HCT116 (cell line): ENCODE data around the gene SAG.

Experiments
- CTCF ChIP-seq, 3 experiments: fragments of 200-600 bp in 1 of 3; sonication (generic) in 1 of 3; IDR thresholded peaks in 2 of 3; conservative IDR thresholded peaks in 1 of 3; 2 replicates each; pipeline ENCODE4 v1.5.1; 2012 to 2017; ENCODE audit warnings: low read depth in 2 of 3, low read length in 2 of 3, antibody characterized with exemption in 1 of 3, borderline replicate concordance in 1 of 3, control low read depth in 1 of 3, mild to moderate bottlenecking in 1 of 3, mixed read lengths in 1 of 3, mixed run types in 1 of 3, moderate library complexity in 1 of 3; ENCODE audit not compliant: insufficient read depth in 1 of 3
- EZH2 ChIP-seq: fragments of 200-600 bp; sonication (generic); IDR thresholded peaks from 2 replicates; pipeline ENCODE4 v1.6.1; 2017; ENCODE audit warnings: antibody characterized with exemption, mixed run types
- MAX ChIP-seq: IDR thresholded peaks from 2 replicates; pipeline ENCODE4 v1.6.1; 2012
- POLR2A ChIP-seq: IDR thresholded peaks from 2 replicates; pipeline ENCODE4 v1.7.0; 2011; ENCODE audit warnings: borderline replicate concordance; ENCODE audit not compliant: insufficient read depth, insufficient read length; ENCODE audit errors: extremely low read depth
- TCF7L2 ChIP-seq: IDR thresholded peaks from 2 replicates; pipeline ENCODE4 v1.7.0; 2011; ENCODE audit warnings: borderline replicate concordance, inconsistent platforms; ENCODE audit not compliant: insufficient read depth, insufficient read length; ENCODE audit errors: extremely low read depth
- YY1 ChIP-seq: IDR thresholded peaks from 2 replicates; pipeline ENCODE4 v1.6.1; 2011; ENCODE audit warnings: low read length, low read depth, moderate library complexity, mild to moderate bottlenecking; ENCODE audit not compliant: insufficient replicate concordance; ENCODE audit errors: extremely low read depth
- TF ChIP-seq, protein P1 (sequence below): IDR thresholded peaks from 2 replicates; pipeline ENCODE4 v1.6.1; 2012; ENCODE audit warnings: low read depth

DNA sequence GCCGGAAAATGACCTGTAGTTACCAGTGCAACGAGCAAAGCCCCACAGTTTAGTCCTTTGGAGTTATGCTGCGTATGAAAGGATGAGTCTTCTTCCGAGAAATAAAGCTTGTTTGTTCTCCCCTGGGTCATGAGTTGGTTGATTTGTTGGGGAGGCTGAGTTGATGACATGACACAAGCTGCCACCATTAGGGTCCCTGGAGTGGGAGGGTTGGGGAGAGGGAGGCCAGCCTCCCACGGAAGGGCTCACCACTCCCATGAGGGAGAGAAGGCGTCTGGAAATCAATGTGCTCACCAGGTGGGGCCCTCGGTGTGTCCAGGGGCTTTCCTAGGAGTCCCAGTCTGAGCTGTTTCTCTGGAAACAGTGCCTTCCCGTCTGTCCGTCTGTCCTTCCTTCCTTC is 39.3 kb downstream of the SAG start:
- no peak for TF ChIP-seq CTCF (IDR thresholded peaks at IDR 0.05 in 2 of 3, conservative IDR thresholded peaks at IDR 0.05 in 1 of 3; ENCODE audit: borderline replicate concordance in 1 of 3, insufficient read depth in 1 of 3, low read depth in 2 of 3, low read length in 2 of 3)
- no peak for TF ChIP-seq POLR2A
- no peak for TF ChIP-seq MAX
- no peak for TF ChIP-seq YY1
- TF ChIP-seq, protein P1, sequence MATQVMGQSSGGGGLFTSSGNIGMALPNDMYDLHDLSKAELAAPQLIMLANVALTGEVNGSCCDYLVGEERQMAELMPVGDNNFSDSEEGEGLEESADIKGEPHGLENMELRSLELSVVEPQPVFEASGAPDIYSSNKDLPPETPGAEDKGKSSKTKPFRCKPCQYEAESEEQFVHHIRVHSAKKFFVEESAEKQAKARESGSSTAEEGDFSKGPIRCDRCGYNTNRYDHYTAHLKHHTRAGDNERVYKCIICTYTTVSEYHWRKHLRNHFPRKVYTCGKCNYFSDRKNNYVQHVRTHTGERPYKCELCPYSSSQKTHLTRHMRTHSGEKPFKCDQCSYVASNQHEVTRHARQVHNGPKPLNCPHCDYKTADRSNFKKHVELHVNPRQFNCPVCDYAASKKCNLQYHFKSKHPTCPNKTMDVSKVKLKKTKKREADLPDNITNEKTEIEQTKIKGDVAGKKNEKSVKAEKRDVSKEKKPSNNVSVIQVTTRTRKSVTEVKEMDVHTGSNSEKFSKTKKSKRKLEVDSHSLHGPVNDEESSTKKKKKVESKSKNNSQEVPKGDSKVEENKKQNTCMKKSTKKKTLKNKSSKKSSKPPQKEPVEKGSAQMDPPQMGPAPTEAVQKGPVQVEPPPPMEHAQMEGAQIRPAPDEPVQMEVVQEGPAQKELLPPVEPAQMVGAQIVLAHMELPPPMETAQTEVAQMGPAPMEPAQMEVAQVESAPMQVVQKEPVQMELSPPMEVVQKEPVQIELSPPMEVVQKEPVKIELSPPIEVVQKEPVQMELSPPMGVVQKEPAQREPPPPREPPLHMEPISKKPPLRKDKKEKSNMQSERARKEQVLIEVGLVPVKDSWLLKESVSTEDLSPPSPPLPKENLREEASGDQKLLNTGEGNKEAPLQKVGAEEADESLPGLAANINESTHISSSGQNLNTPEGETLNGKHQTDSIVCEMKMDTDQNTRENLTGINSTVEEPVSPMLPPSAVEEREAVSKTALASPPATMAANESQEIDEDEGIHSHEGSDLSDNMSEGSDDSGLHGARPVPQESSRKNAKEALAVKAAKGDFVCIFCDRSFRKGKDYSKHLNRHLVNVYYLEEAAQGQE = no peak
- TF ChIP-seq TCF7L2 = no peak
- no peak for TF ChIP-seq EZH2
